ENCODE data around the gene ZSWIM4.

- TF ChIP-seq, protein P1, sequence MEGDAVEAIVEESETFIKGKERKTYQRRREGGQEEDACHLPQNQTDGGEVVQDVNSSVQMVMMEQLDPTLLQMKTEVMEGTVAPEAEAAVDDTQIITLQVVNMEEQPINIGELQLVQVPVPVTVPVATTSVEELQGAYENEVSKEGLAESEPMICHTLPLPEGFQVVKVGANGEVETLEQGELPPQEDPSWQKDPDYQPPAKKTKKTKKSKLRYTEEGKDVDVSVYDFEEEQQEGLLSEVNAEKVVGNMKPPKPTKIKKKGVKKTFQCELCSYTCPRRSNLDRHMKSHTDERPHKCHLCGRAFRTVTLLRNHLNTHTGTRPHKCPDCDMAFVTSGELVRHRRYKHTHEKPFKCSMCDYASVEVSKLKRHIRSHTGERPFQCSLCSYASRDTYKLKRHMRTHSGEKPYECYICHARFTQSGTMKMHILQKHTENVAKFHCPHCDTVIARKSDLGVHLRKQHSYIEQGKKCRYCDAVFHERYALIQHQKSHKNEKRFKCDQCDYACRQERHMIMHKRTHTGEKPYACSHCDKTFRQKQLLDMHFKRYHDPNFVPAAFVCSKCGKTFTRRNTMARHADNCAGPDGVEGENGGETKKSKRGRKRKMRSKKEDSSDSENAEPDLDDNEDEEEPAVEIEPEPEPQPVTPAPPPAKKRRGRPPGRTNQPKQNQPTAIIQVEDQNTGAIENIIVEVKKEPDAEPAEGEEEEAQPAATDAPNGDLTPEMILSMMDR (IDR thresholded peaks at IDR 0.05): no peak
- no peak for TF ChIP-seq POLR2A (IDR thresholded peaks at IDR 0.05)
These were observed 26.0 kb downstream of the ZSWIM4 start for GRCh38 chr19:13821292-13821691.

All from right lobe of liver (tissue), 4 donors.